ENCODE results near the gene GPX5. TPM values are rescaled to one million over a fixed set of nuclear protein-coding genes. Genes with fewer than 3 reads are reported as not detected.
"Not testable (repeated sequence)": the region's sequence is repeated elsewhere in the genome, so short reads cannot be mapped to it uniquely, and the experiment has no call there.

The GPX5 gene
- total RNA-seq, 4 donors from 2014 or later: not detected

DNA sequence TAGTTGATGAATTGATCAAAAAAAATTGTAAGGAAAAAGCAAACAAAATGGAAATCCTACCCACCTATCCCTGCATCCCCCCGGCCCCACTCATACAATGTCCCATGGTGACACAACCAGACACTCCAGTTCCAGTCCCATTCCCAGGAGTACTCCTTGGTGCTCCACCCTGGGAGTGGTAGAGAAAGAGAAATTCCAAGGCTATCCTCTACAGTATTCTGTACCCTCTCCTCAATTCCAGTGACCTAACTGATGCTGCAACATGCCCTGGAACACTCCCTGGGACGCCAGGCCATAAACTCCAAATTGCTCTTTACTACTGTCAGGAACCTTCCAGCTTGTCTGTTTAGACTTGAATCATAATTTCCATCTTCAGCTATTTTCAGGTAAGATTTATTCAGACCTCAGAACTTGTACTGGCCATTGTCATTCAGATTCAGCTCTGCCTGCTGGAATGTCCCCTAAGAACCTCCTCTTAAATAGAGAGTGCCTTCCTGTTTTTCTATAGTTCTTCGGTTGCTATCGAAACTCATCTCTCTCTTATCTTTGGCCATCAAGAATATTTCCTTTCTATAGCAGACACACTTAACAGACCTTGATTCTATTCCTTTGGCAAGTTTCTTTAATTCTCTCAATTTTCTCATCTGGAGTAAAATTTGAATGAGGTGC is 18.7 kb upstream of the GPX5 start:
- no peak for TF ChIP-seq POLR2A (IDR thresholded peaks at IDR 0.05)
- in situ Hi-C loops (cut with MboI; ENCODE audit: low sequenced_read_pairs in 4 of 4): no loop called here
- Histone ChIP-seq H3K4me3 (no peak overlapping the region), H3K36me3 (no peaks in the 10 kb centered on the region), H3K27ac (no peak overlapping the region), H3K9me3 (no peaks in the 10 kb centered on the region), H3K27me3 (no peaks in the 10 kb centered on the region), H3K4me1 (no peaks in the 10 kb centered on the region)
- no peak for ATAC-seq
- intact Hi-C loops (cut with DNase I; ENCODE audit: low total_unique reads): no loop called here
- DNase-seq: no peak

DNA sequence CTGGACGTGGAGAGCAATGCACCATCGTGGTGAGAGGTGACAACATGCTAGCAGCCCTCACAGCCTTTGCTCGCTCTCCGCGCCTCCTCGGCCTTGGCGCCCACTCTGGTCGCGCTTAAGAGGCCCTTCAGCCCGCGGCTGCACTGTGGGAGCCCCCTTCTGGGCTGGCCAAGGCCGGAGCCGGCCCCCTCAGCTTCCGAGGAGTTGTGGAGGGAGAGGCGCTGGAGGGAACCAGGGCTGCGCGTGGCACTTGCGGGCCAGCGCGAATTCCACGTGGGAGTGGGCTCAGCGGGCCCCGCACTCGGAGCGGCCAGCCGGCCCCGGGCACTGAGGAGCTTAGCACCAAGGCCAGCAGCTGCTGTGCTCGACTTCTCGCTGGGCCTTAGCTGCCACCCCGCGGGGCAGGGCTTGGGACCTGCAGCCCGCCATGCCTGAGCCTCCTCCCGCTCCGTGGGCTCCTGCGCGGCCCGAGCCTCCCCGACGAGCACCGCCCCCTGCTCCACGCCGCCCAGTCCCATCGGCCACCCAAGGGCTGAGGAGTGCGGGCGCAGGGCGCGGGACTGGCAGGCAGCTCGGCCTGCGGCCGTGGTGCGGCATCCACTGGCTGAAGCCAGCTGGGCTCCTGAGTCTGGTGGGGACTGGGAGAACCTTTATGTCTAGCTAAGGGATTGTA is 13.9 kb upstream of the GPX5 start:
- Histone ChIP-seq H3K4me1 (no peaks in the 10 kb centered on the region), H3K27ac (no peak overlapping the region), H3K4me3 (no peak overlapping the region), H3K36me3 (no peaks in the 10 kb centered on the region), H3K27me3 (no peaks in the 10 kb centered on the region), H3K9me3 (no peaks in the 10 kb centered on the region)
- TF ChIP-seq, protein P1, sequence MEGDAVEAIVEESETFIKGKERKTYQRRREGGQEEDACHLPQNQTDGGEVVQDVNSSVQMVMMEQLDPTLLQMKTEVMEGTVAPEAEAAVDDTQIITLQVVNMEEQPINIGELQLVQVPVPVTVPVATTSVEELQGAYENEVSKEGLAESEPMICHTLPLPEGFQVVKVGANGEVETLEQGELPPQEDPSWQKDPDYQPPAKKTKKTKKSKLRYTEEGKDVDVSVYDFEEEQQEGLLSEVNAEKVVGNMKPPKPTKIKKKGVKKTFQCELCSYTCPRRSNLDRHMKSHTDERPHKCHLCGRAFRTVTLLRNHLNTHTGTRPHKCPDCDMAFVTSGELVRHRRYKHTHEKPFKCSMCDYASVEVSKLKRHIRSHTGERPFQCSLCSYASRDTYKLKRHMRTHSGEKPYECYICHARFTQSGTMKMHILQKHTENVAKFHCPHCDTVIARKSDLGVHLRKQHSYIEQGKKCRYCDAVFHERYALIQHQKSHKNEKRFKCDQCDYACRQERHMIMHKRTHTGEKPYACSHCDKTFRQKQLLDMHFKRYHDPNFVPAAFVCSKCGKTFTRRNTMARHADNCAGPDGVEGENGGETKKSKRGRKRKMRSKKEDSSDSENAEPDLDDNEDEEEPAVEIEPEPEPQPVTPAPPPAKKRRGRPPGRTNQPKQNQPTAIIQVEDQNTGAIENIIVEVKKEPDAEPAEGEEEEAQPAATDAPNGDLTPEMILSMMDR (IDR thresholded peaks at IDR 0.05 in 4 of 5, conservative IDR thresholded peaks at IDR 0.05 in 1 of 5): no peak
- no peak for TF ChIP-seq POLR2A (IDR thresholded peaks at IDR 0.05)
- in situ Hi-C loops (cut with MboI; ENCODE audit: low sequenced_read_pairs in 4 of 4): no loop called here
- ATAC-seq: no peak
- no peak for DNase-seq
- intact Hi-C loops (cut with DNase I; ENCODE audit: low total_unique reads): no loop called here

DNA sequence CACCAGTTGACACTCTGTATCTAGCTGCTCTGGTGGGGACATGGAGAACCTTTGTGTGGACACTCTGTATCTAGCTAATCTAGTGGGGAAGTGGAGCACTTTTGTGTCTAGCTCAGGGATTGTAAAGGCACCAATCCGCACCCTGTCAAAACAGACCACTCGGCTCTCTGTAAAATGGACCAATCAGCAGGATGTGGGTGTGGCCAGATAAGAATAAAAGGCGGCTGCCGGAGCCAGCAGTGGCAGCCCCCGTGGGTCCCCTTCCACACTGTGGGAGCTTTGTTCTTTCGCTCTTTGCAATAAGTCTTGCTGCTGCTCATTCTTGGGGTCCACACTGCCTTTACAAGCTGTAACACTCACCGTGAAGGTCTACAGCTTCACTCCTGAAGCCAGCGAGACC is 13.3 kb upstream of the GPX5 start:
- in situ Hi-C loops (cut with MboI; ENCODE audit: low sequenced_read_pairs in 4 of 4); ATAC-seq; H3K27ac ChIP-seq; DNase-seq; H3K4me1 ChIP-seq; H3K36me3 ChIP-seq; H3K27me3 ChIP-seq; H3K9me3 ChIP-seq; H3K4me3 ChIP-seq; intact Hi-C loops (cut with DNase I; ENCODE audit: low total_unique reads): not testable (repeated sequence)

DNA sequence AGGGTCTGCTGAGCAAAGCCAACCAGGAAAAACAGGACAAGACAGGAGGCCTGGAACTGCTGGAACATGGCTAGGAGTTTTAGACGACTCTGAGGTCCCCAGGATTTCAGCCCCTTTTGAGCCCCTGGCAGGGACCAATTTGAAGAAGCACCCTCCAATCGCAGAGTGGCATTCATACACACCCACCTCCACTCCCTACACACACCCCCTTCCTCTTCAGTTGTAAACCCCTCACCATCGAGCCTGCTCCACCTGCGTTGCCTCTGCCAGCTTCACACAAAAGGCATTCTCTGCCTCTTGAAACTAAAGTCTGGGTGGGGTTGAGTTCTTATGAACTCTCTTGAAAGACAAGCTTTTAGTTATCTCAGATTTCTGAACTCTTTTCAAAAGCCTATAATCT is 10.0 kb upstream of the GPX5 start, which contains the start of gene GPX6:
Gene GPX6 (minus strand): TSS at position 118 of the 400 bp plus-strand sequence. CDS start 50 bp downstream, at position 68.
- no peaks in the 10 kb centered on the region for H3K4me1 ChIP-seq
- H3K9me3 ChIP-seq: no peaks in the 10 kb centered on the region
- in situ Hi-C loops (cut with MboI; ENCODE audit: low sequenced_read_pairs in 4 of 4) (no loop called here), intact Hi-C loops (cut with DNase I; ENCODE audit: low total_unique reads) (no loop called here)
- DNase-seq (no peak), ATAC-seq (no peak)
- H3K4me3 ChIP-seq: no peak within 1 kb of the TSS
- H3K27ac ChIP-seq: no peak within 1 kb of the TSS
- TF ChIP-seq, protein P1 (IDR thresholded peaks at IDR 0.05 in 4 of 5, conservative IDR thresholded peaks at IDR 0.05 in 1 of 5): no peak
- no peak for TF ChIP-seq POLR2A (IDR thresholded peaks at IDR 0.05)
- no peaks in the 10 kb centered on the region for H3K36me3 ChIP-seq
- no peaks in the 10 kb centered on the region for H3K27me3 ChIP-seq

DNA sequence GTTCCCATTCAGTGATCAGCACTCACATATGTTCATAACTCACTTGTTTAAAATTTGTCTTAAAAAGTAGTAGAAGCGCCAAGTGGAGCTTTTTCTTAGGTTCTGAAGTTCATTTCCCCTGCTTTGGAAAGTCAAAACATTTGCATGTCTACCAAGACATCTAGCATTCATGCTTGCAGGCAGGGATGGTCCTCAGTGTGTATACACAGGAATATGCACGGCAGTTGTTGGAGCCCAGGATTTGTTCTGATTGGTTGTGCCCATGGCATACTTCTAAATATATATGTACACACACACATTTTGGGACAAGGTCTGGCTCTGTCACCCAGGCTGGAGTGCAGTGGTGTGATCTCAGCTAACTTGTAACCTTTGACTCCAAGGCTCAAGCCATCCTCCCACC is 7.7 kb upstream of the GPX5 start:
- no peaks in the 10 kb centered on the region for H3K36me3 ChIP-seq
- ATAC-seq: no peak
- intact Hi-C loops (cut with DNase I; ENCODE audit: low total_unique reads): no loop called here
- H3K27ac ChIP-seq: no peak overlapping the region
- no peaks in the 10 kb centered on the region for H3K9me3 ChIP-seq
- no peaks in the 10 kb centered on the region for H3K4me1 ChIP-seq
- H3K4me3 ChIP-seq: no peak overlapping the region
- no peaks in the 10 kb centered on the region for H3K27me3 ChIP-seq
- no peak for DNase-seq
- TF ChIP-seq, protein P1 (IDR thresholded peaks at IDR 0.05 in 4 of 5, conservative IDR thresholded peaks at IDR 0.05 in 1 of 5): no peak
- no peak for TF ChIP-seq POLR2A (IDR thresholded peaks at IDR 0.05)
- in situ Hi-C loops (cut with MboI; ENCODE audit: low sequenced_read_pairs in 4 of 4): no loop called here
